ENCODE measurements around the gene PSORS1C2.

The PSORS1C2 gene

GRCh38 chr6:31131595-31131994, 7.3 kb downstream of the PSORS1C2 start:
- TF ChIP-seq CTCF (IDR thresholded peaks at IDR 0.05; ENCODE audit: control extremely low read depth, extremely low read depth, low read depth, missing control alignments), result no peak
- CTCF ChIA-PET, result interaction anchor here (0.9 to 20.0 kb wide), 5 partner anchors 14 to 235 kb away, joined by 3 to 256 read pairs (median 6); partner anchors contain the start of genes CDSN, PSORS1C1 and VARS2
- no peak for DNase-seq (ENCODE audit: extremely low spot score)
- POLR2A ChIA-PET, result no interaction called here

GRCh38 chr6:31130751-31131150, 8.1 kb downstream of the PSORS1C2 start:
- ChIA-PET POLR2A (no interaction called here), CTCF (interaction anchor here (0.7 to 20.0 kb wide), 8 partner anchors 8 to 216 kb away, joined by 3 to 256 read pairs (median 13); partner anchors contain the start of genes CDSN, PSORS1C1 and PSORS1C2)
- TF ChIP-seq CTCF (IDR thresholded peaks at IDR 0.05; ENCODE audit: control extremely low read depth, extremely low read depth, low read depth, missing control alignments), result no peak
- DNase-seq (ENCODE audit: extremely low spot score), result no peak

- ChIA-PET POLR2A (no interaction called here), CTCF (interaction anchor here (0.7 to 6.8 kb wide), 25 partner anchors 8 to 588 kb away, joined by 3 to 72 read pairs (median 5); partner anchors contain the start of genes CDSN, PSORS1C1, PSORS1C2 and VARS2)
- DNase-seq (ENCODE audit: extremely low spot score), result no peak
These were observed 9.7 kb downstream of the PSORS1C2 start for GRCh38 chr6:31129130-31129529.

GRCh38 chr6:31128093-31128676, 10.7 kb downstream of the PSORS1C2 start:
- POLR2A ChIA-PET, result no interaction called here
- TF ChIP-seq CTCF (IDR thresholded peaks at IDR 0.05; ENCODE audit: control extremely low read depth, extremely low read depth, low read depth, missing control alignments), result peak; percentile 76
- DNase-seq (ENCODE audit: extremely low spot score), result peak; percentile 81
- CTCF ChIA-PET, result interaction anchor here (0.7 to 6.8 kb wide), 24 partner anchors 8 to 264 kb away, joined by 3 to 72 read pairs (median 5); partner anchors contain the start of genes C6orf15, CDSN, PSORS1C1 and PSORS1C2

More at GRCh38 chr6:31129130-31129529, 9.7 kb downstream of the PSORS1C2 start:
- TF ChIP-seq CTCF (IDR thresholded peaks at IDR 0.05; ENCODE audit: control extremely low read depth, extremely low read depth, low read depth, missing control alignments), result no peak

GRCh38 chr6:31126396-31127175, 12.3 kb downstream of the PSORS1C2 start:
- no peak for TF ChIP-seq CTCF (IDR thresholded peaks at IDR 0.05; ENCODE audit: control extremely low read depth, extremely low read depth, low read depth, missing control alignments)
- peak; percentile 39 for DNase-seq (ENCODE audit: extremely low spot score)
- POLR2A ChIA-PET, result no interaction called here
- CTCF ChIA-PET, result interaction anchor here (1.0 to 6.8 kb wide), 16 partner anchors 9 to 255 kb away, joined by 3 to 72 read pairs (median 5); partner anchors contain the start of genes C6orf15, CDSN, PSORS1C1 and PSORS1C2

GRCh38 chr6:31125586-31126363, 13.1 kb downstream of the PSORS1C2 start:
- no peak for DNase-seq (ENCODE audit: extremely low spot score)
- ChIA-PET CTCF (interaction anchor here (0.7 to 6.8 kb wide), 8 partner anchors 8 to 71 kb away, joined by 3 to 72 read pairs (median 7); partner anchors contain the start of genes CDSN and PSORS1C1), POLR2A (no interaction called here)
- TF ChIP-seq CTCF (IDR thresholded peaks at IDR 0.05; ENCODE audit: control extremely low read depth, extremely low read depth, low read depth, missing control alignments), result no peak
